ENCODE measurements around the gene LIAS.
A peak's percentile ranks its signal among the peaks of the same experiment; 100 is the strongest.
"Not testable (repeated sequence)": the region's sequence is repeated elsewhere in the genome, so short reads cannot be mapped to it uniquely, and the experiment has no call there.

LIAS gene

DNA sequence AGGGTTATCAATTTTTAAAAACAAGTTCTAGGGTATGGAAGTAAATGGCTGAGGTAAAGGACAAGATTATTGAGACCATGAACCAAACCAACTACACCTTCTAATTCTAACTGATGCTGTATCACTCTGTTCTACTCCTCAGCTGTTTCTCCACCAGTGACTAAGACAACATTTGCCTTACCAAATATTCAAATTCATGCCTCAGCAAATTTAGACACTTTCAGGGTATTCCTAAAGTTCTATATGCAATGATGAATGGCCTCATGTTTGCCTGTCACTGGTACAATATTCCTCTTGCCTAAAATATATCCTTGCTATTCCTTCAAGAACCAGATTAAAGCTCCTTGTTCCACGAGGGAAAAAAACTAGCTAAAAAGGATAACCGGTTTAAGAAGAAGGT is 5.1 kb upstream of the LIAS start:
- no peak for DNase-seq

GRCh38 chr4:39455486-39455885 is 3.4 kb upstream of the LIAS start:
- DNase-seq = no peak

DNA sequence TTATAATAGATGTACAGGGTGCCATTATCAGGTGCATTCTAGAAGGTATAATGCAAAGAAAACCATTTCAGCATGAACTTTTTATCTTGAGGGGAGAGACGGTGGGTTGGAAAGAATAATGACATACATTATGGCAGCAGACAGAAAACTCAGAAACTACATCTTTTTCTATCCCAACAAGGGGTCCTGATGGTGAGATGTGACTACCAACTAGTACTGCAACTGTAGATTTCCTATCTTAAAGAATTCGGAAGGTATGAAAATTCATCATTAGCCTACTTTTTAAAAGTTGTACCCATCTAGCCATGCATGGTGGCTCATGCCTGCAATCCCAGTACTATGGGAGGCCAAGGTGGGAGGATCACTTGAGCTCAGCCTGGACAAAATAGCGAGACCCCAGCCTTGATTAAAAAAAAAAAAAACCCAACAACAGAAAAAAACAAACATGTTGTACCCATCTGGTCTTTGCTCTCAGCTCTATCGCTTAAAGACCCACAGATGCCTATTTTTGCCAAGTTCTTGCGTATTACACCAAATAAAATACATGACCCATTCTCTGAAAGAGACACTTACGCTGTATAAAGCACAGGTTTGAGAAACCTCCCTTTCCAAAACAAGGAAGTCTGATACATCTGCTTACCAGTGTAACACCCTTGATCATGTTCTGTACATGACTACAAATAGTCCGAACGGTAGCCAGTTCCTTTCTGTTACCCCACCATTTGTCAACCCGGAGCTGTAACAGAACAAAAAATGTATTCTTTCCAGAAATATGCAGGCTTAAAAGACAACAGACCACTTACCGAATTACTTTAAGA is 1.7 kb upstream of the LIAS start:
- no peak for DNase-seq

GRCh38 chr4:39458161-39458504 is 723 bp upstream of the LIAS start:
- DNase-seq = not testable (repeated sequence)

GRCh38 chr4:39464886-39465501 is 6.1 kb downstream of the LIAS start:
- DNase-seq = no peak

DNA sequence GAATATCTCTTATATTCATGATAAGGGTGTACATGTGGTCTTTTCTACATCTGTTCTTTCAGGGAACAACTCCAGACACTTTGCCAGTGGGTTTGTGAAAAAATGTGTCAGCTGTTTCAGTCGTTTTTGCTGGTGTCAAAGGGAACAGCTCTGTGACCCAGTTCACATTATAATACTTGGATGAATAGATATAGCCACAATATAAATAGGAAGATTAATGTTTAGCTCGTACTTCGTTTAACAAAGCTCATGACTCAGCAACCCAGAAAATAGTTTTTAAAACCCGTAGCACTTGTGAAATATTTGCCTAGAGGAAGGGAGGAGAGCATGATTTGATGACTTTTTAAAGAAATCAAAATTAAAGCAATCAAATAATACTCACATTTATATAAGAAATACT is 7.9 kb downstream of the LIAS start:
- no peak for DNase-seq

GRCh38 chr4:39467464-39467863 is 8.6 kb downstream of the LIAS start:
- no peak for DNase-seq

DNA sequence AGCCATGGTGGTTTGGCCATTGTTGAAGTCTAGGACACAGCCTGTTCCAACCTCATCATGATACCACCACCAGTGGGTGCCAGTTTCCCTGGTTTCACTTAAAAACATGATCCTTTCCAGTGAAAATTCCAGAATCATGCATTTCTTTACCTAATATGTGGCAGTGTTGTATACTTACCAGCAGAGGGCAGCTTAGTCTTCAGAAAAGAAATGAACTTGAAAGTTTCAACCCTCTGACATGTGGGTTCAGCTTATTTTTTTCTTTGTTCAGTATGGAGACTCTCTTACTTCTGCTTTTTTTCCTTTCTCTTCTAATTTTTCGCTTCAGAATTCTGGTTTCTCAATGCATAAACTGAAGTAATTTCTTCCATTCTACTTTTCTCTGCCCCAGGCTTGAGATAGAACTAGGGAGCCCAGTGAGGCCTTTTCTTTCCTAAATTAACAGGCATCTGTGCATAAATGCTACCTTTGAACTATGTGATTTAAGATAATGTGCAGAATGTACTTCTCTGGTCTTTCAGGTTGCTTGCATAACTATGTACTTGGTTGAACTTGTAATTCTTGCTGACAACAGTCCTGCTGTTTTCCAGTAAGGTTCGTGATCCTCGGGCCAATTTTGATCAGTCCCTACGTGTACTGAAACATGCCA is 10.7 kb downstream of the LIAS start:
- peak; percentile 25 to 32 for DNase-seq

- DNase-seq = no peak
Measured at GRCh38 chr4:39470402-39470801, 11.5 kb downstream of the LIAS start.

- DNase-seq = no peak
Measured at GRCh38 chr4:39472396-39472795, 13.5 kb downstream of the LIAS start.

DNA sequence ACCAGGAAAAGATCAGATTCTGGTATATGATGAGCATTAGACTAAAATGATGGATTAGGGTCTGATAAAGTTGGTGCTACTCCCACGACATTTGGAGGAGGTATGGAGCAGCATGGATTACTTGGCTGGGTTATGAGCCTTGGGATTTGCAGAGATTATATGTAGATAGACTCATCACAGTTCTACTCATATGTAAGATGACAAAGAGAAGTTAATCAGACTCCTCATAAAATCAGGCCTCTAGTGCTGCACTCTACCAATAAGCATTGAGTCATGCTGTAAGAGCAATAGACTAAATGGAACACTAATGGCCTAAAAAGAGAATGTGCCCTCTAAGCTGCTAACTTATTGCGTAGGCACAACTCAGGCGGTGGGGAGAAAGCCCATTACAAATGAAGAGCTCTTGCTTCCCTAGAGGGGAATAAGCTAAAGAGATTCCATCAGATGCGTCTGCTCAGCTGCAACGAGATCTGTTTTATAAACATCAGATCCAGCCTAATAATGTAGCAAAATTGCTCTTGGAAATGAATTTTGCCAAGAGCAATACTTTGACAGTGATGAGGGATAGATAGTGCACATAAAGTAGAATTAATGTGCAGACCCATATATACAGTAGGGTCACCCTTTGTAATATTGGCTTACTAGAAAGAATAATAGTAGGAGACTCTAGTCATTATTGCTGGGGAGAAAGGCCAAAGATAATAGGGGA is 17.5 kb downstream of the LIAS start:
- DNase-seq = no peak

- no peak for DNase-seq
Measured at GRCh38 chr4:39480251-39480650, 21.4 kb downstream of the LIAS start.

- no peak for DNase-seq
Measured at GRCh38 chr4:39480902-39481695, 22.2 kb downstream of the LIAS start.

DNA sequence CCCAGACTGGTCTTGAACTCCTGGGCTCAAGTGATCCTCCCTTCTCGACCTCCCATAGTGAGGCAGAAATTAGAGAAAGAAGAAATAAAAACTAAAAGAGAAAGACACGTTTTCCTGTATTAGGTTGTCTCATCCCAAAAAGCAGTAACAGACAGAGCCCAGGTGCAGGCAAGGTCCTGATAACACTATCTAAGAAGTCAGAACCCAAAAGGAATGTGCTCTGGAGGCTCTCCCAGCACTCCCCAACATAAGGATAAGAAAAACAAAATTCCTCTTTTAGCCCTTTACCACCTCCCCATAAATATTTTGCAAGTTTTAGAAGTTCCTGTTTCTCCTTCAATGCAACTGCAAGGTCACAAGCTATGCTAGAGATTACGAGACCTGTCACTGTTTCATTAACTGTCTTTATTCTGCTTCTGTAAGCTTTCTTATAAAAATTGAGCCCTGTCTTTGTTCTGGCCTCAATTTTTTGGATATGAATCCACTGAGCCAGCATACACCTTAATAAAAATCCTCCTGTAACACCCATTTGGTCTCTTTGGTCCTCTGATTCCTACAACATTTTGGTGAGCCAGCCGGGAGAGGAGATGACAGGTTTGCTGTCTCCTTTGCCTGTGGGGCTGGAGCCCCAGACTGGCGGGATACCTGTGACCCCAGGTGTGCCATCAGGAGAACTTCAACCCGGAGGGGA is 25.9 kb downstream of the LIAS start:
- DNase-seq = no peak

- no peak for DNase-seq
Measured at GRCh38 chr4:39486221-39486804, 27.5 kb downstream of the LIAS start.

GRCh38 chr4:39490322-39490721 is 31.5 kb downstream of the LIAS start:
- no peak for DNase-seq

GRCh38 chr4:39494354-39494753 is 35.5 kb downstream of the LIAS start:
- DNase-seq = no peak

- DNase-seq = no peak
Measured at GRCh38 chr4:39495446-39496213, 36.8 kb downstream of the LIAS start.

- no peak for DNase-seq
Measured at GRCh38 chr4:39497909-39498726, 39.3 kb downstream of the LIAS start.

- DNase-seq = no peak
Measured at GRCh38 chr4:39498727-39499020, 39.8 kb downstream of the LIAS start.
